Keratinocyte (primary cell): Measurements from ENCODE around the gene MSI2.

Experiments used
- EZH2 ChIP-seq: IDR thresholded peaks from one replicate; pipeline ENCODE4 v1.6.1; 2012; ENCODE audit warnings: inconsistent platforms, mild to moderate bottlenecking, low read length, moderate library complexity
- TF ChIP-seq, protein P1 (sequence below), 3 experiments: IDR thresholded peaks in 1 of 3; conservative IDR thresholded peaks in 1 of 3; optimal IDR thresholded peaks in 1 of 3; 2 replicates in 2 of 3; 3 replicates in 1 of 3; pipeline versions ENCODE3 to v1.5.1; 2011; ENCODE audit warnings: low read length in 3 of 3, mild to moderate bottlenecking in 3 of 3, moderate library complexity in 2 of 3, control low read depth in 1 of 3, inconsistent platforms in 1 of 3; ENCODE audit not compliant: insufficient read depth in 2 of 3; ENCODE audit errors: extremely low read depth in 1 of 3

DNA sequence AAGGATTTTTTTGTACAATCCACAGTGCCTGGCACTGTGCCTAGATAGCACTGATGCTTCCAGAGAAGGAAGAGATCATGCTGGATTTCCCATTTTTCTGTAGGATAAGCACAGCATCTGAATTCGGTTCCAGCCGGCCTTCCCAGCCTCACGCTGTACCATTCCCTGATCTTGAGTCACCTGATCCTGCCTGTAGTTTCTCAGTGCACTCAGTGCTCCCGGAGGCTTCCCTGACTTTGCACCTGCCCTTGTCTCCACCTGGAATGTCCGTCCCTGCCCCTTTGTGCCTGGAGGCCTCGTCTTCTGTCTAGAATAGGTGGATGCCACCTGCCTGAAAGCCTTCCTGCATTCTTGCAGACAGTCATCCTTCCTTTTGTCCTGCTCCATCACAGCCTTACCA, 308.9 kb downstream of the MSI2 start:
- TF ChIP-seq, protein P1, sequence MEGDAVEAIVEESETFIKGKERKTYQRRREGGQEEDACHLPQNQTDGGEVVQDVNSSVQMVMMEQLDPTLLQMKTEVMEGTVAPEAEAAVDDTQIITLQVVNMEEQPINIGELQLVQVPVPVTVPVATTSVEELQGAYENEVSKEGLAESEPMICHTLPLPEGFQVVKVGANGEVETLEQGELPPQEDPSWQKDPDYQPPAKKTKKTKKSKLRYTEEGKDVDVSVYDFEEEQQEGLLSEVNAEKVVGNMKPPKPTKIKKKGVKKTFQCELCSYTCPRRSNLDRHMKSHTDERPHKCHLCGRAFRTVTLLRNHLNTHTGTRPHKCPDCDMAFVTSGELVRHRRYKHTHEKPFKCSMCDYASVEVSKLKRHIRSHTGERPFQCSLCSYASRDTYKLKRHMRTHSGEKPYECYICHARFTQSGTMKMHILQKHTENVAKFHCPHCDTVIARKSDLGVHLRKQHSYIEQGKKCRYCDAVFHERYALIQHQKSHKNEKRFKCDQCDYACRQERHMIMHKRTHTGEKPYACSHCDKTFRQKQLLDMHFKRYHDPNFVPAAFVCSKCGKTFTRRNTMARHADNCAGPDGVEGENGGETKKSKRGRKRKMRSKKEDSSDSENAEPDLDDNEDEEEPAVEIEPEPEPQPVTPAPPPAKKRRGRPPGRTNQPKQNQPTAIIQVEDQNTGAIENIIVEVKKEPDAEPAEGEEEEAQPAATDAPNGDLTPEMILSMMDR (optimal IDR thresholded peaks at IDR 0.05 in 1 of 3, IDR thresholded peaks at IDR 0.05 in 1 of 3, conservative IDR thresholded peaks at IDR 0.05 in 1 of 3; ENCODE audit: extremely low read depth in 1 of 3, insufficient read depth in 2 of 3, low read length in 3 of 3) = no peak
- TF ChIP-seq EZH2 = no peak
